ENCODE measurements around the gene TMEM117. TPM values are rescaled to one million over a fixed set of nuclear protein-coding genes. Genes with fewer than 3 reads are reported as not detected.

TMEM117 gene
- polyA plus RNA-seq, 1 donor = 14.9 TPM

DNA sequence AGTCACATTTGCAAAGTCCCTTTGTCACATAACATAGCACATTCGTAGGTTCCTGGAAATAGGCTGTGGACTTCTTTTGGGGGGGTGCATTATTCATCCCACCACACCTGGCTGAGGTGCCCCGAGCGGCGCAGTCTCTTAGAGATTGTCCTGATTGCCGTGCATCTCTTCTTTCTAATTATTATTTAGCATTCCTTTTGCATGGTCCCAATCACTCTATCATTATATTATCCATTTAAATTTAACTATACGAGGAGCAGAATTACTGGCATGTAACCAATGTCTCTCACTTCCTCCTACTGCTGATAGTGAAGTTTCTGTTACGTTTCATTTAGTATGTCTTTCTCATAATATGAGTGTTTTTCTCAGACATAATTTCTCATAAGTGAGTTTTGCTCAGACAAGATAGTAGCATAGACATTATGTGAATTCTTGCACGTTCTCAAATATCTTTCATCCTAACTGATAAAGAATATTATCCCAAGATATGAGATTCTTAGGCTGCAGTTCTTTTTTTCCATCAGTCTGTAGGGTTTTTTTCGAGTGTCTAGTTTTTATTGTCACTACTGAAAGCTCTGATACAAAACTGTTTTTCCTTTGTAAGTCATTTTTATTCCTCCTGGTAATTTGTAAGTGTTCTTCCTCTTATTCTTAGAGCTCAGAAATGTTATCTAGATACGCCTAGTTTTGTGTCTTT, 595.9 kb downstream of the TMEM117 start:
- Histone ChIP-seq H3K4me3 (ENCODE audit: low read length) (no peak overlapping the region), H3K36me3 (ENCODE audit: control insufficient read depth, insufficient read depth, low read length) (no peaks in the 10 kb centered on the region), H3K27me3 (ENCODE audit: control insufficient read depth, insufficient read depth, low read length) (peaks cover 2% of the 10 kb centered on the region), H3K4me1 (ENCODE audit: control insufficient read depth, insufficient read depth, low read length) (no peaks in the 10 kb centered on the region), H3K27ac (ENCODE audit: low read length) (no peak overlapping the region), H3K9me3 (ENCODE audit: control insufficient read depth, low read depth, low read length) (no peaks in the 10 kb centered on the region)
- no peak for DNase-seq
- 67% methylated on average over 7 of the region's 10 CpGs for WGBS (ENCODE audit: insufficient coverage, low lambda C conversion rate)

DNA sequence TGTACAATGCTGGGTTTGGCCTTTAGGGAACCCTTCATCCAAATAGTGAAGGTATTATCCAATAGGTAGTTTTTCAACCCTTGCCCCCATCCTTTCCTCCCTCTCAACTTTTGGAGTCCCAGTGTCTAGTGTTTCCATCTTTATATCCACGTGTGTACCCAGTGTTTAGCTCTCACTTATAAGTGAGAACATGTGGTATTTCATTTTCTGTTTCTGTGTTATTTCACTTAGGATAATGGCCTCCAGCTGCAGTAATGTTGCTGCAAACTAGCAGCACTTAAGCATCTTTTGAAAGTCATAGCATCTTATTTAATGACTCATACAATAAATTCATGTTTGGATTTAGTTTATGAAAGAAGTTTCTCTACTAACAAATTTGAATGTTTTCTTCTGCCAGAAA, 597.8 kb downstream of the TMEM117 start:
- no peak overlapping the region for H3K4me3 ChIP-seq (ENCODE audit: low read length)
- no peaks in the 10 kb centered on the region for H3K9me3 ChIP-seq (ENCODE audit: control insufficient read depth, low read depth, low read length)
- peaks cover 2% of the 10 kb centered on the region for H3K27me3 ChIP-seq (ENCODE audit: control insufficient read depth, insufficient read depth, low read length)
- H3K27ac ChIP-seq (ENCODE audit: low read length) = no peak overlapping the region
- no CpG with 5 or more reads among the region's 1 CpG for WGBS (ENCODE audit: insufficient coverage, low lambda C conversion rate)
- H3K36me3 ChIP-seq (ENCODE audit: control insufficient read depth, insufficient read depth, low read length) = no peaks in the 10 kb centered on the region
- DNase-seq = no peak
- no peaks in the 10 kb centered on the region for H3K4me1 ChIP-seq (ENCODE audit: control insufficient read depth, insufficient read depth, low read length)

DNA sequence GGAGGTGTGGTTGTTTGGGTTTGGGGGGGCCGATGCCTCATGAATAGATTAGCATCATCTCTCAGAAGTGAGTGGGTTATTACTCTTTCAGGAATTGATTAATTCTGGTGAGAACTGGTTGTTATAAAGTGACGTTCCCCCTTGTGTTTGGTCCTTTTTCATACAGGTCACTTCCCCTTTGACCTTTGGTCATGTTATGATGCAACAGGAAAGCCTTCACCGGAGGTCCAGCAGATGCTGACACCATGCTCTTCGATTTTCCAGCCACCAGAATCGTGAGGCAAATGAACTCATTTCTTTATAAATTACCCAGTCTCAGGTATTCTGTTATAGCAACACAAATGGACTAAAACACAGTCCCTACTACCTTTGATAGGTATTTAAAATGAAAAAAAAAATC, 600.9 kb downstream of the TMEM117 start:
- H3K9me3 ChIP-seq (ENCODE audit: control insufficient read depth, low read depth, low read length) = no peaks in the 10 kb centered on the region
- H3K27ac ChIP-seq (ENCODE audit: low read length) = no peak overlapping the region
- H3K4me1 ChIP-seq (ENCODE audit: control insufficient read depth, insufficient read depth, low read length) = no peaks in the 10 kb centered on the region
- no peak for DNase-seq
- H3K27me3 ChIP-seq (ENCODE audit: control insufficient read depth, insufficient read depth, low read length) = peaks cover 2% of the 10 kb centered on the region
- WGBS (ENCODE audit: insufficient coverage, low lambda C conversion rate) = 75% methylated on average over 1 of the region's 5 CpGs
- H3K4me3 ChIP-seq (ENCODE audit: low read length) = no peak overlapping the region
- no peaks in the 10 kb centered on the region for H3K36me3 ChIP-seq (ENCODE audit: control insufficient read depth, insufficient read depth, low read length)

Other genes with a start within 250 kb of the TMEM117 start
- gene PUS7L, start 77.3 kb upstream of the TMEM117 start, polyA plus RNA-seq = 8.7 TPM
- 20.2 TPM for gene IRAK4, start 77.1 kb upstream of the TMEM117 start, polyA plus RNA-seq
- 84.1 TPM for gene TWF1, start 29.8 kb upstream of the TMEM117 start, polyA plus RNA-seq